Stimulated activated naive CD8-positive, alpha-beta T cell treated with anti-CD3 and anti-CD28 coated beads, Interleukin-15, Interleukin-2, amounts not matched to agents 100 U/mL and 50 U/mL, for 24 hours (primary cell): ENCODE measurements around the gene GPHN.

Experiments used
- ATAC-seq: fragments of 150-1000 bp; cut with Tn5 transposase; one replicate; pipeline ENCODE4 v1.10.0; 2021
- DNase-seq: peaks from one replicate; pipeline ENCODE4 v3.0.0; 2021

Gene GPHN

GRCh38 chr14:67167420-67168109, 659.6 kb downstream of the GPHN start:
- ATAC-seq: no peak

DNA sequence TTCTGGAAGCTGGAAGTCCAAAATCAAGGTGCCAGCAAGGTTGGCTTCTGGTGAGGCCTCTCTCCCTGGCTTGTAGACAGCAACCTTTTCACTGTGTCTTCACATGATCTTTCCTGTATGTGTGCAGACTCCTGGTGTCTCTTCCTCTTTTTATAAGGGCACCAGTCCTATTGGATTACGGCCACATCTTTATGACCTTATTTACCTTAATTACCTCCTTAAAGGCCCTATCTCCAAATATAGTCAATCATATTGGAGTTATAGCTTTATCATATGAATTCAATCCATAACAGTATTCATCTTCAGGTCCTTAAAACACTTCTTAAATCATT, 660.1 kb downstream of the GPHN start:
- no peak for ATAC-seq

More at GRCh38 chr14:67167420-67168109, 659.6 kb downstream of the GPHN start:
- no peak for DNase-seq

GRCh38 chr14:67170660-67171059, 662.7 kb downstream of the GPHN start:
- ATAC-seq (no peak), DNase-seq (no peak)

More for the DNA sequence above, 660.1 kb downstream of the GPHN start:
- DNase-seq: no peak

DNA sequence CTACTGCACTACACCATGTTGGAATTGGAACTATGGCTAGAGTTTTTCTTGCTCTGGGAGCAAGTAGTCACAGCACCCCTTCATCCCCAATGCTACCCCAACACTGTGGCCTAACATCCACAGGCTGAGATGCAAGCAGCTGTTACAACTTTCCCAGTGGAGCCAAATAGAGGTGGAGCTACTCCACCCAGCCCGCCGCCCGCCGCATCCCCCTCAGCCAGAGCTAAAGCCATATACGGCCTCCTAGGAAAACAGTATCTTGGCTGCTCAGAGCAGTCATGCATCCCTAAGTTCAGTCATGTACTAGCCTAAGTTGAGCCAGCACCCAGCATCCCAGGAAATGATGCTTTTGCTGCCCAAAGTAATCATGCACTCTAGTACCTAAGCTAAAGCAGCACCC, 664.1 kb downstream of the GPHN start:
- DNase-seq (no peak), ATAC-seq (no peak)

DNA sequence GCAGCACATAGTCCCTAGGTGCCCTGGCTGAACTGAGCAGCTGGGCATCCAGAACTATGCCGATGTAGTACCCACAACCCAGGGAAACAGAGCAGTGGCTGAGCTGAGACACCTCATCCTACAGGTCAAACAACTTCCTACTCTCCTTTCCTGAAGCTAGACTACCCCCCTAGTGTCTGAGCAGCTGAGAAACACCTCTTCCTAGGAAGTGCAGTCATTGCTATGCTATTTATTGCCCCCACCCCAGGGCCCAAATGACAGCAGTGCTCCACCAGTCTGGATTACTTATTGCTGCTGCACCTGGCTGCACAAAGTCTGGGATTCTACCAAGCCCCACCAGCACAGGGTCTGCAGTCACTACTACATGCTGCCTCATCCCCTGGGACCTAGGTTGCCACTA, 664.6 kb downstream of the GPHN start:
- DNase-seq: no peak
- ATAC-seq: no peak

DNA sequence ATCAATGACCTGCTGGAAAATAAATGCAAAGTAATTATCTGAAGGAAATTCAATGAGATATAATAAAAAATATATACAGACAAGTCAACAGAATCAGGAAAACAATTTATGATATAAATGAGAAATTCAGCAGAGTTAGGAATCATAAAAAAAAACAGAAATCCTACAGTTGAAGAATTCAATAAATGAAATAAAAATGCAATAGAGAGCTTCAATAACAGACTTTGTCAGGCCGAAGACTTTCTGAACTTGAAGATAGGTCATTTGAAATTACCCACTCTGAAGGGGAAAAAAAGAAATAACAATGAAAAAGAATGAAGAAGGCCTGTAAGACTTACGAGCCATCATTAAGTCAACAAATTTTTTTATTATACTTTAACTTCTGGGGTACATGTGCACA, 665.8 kb downstream of the GPHN start:
- DNase-seq (no peak), ATAC-seq (no peak)

DNA sequence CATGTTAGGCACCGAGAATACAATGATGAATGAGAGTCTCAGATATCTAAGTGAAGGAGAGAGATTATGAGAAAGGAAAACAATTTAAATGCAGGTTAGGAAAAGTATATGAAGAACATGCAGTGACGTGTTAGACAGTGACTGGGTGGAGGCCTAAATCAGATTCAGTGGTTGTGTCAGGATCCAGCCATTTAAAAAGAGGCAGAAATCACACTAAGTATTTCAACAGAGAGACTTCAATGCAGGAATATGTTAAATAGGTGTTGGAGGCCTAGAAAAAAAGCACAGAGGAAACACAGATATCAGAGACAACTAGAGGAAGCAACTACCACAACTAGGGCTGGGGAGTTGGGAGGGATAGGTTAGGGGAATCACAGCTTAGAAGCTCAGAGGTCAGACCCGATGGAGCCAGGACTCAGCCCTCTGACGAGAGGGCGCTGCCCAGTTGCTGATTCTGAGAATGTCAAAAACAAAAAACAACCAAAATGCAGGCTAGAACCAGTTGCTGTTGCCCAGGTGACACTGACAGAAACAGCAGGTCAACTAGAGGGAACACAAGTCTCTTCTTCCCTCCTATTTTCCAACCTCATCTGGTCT, 678.3 kb downstream of the GPHN start:
- DNase-seq (no peak), ATAC-seq (no peak)

- ATAC-seq (no peak), DNase-seq (no peak)
These were observed 679.0 kb downstream of the GPHN start for GRCh38 chr14:67186789-67187584.

- DNase-seq (no peak), ATAC-seq (no peak)
These were observed 679.9 kb downstream of the GPHN start for GRCh38 chr14:67187826-67188225.

DNA sequence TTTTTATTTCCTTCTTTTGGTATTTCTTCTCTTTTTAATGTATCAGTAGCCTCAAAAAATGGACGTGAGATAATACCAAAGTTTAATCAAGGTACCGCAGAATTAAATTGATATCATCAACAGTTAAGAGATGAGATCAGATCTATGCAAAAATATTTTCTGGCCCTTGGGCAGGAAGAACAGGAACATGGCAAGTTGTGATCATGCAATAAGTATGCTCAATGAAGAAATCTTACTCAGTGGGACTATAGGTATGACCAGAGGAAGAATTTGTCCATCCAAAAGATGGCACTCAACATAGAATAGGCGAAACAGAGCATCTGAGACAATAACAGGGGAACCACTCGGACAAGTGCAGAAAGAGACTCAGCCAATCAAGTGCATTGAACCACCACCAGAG, 680.4 kb downstream of the GPHN start:
- ATAC-seq (no peak), DNase-seq (no peak)

GRCh38 chr14:67191768-67192290, 683.9 kb downstream of the GPHN start:
- no peak for ATAC-seq
- DNase-seq: no peak

- no peak for ATAC-seq
- DNase-seq: no peak
These were observed 684.4 kb downstream of the GPHN start for GRCh38 chr14:67192366-67192765.

- DNase-seq: no peak
- ATAC-seq: no peak
These were observed 687.3 kb downstream of the GPHN start for GRCh38 chr14:67195279-67195678.

- ATAC-seq: no peak
- DNase-seq: no peak
These were observed 691.1 kb downstream of the GPHN start for GRCh38 chr14:67199016-67199415.

DNA sequence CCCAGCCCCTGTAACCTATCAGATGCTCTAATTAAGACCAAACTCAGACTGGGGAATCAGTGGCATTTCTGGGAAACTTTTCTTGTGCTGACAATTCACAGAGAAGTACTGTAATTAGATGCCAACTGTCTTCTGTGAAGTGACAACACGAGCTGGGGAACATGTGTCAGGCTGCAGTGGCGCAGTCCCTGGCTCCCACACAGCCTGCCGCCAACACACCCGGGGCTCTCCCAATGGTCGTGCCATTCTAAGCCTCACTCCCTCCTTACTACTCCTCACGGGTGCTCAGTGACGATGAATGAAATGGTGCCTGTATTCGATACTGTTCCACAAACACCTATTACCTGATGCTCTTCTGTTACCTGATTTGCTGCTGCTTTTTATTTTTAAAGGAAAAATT, 699.9 kb downstream of the GPHN start:
- no peak for ATAC-seq
- no peak for DNase-seq

GRCh38 chr14:67218126-67218525, 710.2 kb downstream of the GPHN start:
- no peak for ATAC-seq
- no peak for DNase-seq

GRCh38 chr14:67221248-67221981, 713.5 kb downstream of the GPHN start:
- no peak for DNase-seq
- ATAC-seq: no peak

DNA sequence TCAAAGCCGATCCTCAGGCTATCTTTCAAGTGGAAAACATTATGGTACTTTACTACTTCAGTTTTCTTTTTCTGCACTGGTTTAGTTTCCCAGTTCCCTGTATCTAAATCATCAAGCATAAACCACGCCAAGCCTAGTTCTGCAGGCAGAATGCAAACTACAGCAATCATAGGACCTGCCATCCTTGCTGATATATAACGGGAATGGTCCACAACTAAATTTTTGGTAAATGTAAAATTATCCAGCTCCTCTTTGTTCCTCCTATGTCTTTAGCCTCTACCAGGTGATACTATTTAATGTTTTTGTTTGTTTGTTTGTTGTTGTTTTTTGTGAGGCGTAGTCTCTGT, 714.0 kb downstream of the GPHN start:
- no peak for DNase-seq
- no peak for ATAC-seq

DNA sequence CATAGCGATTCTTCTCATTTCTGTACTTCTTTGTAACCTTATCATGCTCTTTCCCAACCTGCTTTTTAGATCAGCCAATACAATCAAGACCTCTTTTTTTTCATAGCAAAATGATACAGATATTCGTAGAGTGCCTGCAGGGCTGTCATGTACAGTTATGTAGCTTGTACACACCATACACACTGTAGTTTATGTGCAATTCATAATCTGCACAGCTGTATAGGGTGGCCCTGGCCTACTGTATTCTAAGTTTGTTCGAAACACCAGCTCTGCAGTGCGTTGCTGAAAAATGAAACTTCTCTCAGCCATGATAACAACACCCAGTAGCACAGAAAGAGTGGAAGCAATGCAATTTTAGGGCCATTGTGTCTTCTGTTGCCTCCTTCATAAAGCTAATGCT, 717.6 kb downstream of the GPHN start:
- ATAC-seq (no peak), DNase-seq (no peak)

DNA sequence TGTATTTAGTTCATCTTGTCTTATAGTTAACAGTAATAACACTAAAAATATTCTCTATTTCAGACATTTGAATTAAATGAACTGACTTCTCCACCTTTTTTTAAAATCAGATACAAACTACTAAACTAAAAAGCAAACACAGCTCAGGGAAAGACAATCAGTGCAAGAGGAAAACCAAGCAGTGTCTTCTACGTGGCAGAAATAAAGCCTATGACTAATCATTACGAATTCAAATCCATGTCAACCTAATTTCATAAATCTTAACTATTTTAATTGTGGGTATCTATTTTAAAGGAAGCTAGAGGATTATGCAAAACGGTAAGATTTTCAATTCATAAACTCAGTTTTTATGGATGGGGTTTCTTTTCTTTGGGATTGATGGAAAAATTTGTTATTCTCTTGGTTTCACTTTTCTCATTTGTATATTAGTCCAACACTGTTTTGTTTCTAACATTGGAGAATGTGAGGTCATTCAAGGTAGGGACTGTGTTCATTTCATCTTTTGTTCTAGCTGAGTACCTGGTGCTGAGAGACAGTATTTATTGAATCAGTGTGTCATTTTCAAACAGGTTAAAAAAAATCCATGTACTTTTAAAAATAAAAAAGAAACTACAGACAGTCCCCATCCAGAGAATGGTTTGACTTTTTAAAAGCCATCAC, 720.5 kb downstream of the GPHN start:
- DNase-seq (no peak), ATAC-seq (no peak)
